ENCODE results near the gene SLCO4A1.

DNA sequence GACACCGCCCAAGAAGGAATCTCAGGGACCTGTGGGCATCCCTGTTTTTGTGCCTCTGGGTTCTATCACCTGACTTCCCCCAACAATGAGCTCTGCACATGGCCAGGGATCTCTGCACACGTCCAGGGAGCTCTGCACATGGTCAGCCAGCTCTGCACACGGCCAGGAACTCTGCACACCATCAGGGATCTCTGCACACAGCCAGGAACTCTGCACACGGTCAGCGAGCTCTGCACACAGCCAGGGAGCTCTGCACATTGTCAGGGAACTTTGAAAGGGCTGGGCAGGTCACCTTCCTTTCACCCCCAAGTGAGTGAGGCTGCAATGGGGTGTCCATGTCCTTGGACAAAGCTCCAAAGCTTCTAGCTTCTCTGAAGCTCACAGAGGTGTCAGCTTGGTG is 5.2 kb upstream of the SLCO4A1 start:
- no peak for TF ChIP-seq POLR2A (IDR thresholded peaks at IDR 0.05)
- TF ChIP-seq, protein P1, sequence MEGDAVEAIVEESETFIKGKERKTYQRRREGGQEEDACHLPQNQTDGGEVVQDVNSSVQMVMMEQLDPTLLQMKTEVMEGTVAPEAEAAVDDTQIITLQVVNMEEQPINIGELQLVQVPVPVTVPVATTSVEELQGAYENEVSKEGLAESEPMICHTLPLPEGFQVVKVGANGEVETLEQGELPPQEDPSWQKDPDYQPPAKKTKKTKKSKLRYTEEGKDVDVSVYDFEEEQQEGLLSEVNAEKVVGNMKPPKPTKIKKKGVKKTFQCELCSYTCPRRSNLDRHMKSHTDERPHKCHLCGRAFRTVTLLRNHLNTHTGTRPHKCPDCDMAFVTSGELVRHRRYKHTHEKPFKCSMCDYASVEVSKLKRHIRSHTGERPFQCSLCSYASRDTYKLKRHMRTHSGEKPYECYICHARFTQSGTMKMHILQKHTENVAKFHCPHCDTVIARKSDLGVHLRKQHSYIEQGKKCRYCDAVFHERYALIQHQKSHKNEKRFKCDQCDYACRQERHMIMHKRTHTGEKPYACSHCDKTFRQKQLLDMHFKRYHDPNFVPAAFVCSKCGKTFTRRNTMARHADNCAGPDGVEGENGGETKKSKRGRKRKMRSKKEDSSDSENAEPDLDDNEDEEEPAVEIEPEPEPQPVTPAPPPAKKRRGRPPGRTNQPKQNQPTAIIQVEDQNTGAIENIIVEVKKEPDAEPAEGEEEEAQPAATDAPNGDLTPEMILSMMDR (IDR thresholded peaks at IDR 0.05): no peak

Data from adrenal gland (tissue), 5 donors.